Endothelial cell of umbilical vein (primary cell): ENCODE results near the gene KIF18A. TPM values are rescaled to one million over a fixed set of nuclear protein-coding genes. Genes with fewer than 3 reads are reported as not detected.

Experiments used
- BruUV-seq: library from RNA; stranded (reverse); fragments of 400-500 nt; replicated peaks from 2 replicates; lab custom pipeline; 2021; lab: Mats Ljungman, UMichigan
- CTCF ChIA-PET: fragments of 300-600, 350-600 bp; sonication (Branson Sonifier 250); formaldehyde crosslinking; loops from one replicate; lab custom pipeline; 2021; ENCODE audit warnings: antibody characterized with exemption, inconsistent platforms; lab: Charles Lee
- POLR2A ChIA-PET: fragments of 300-600, 350-600 bp; sonication (Branson Sonifier 250); formaldehyde crosslinking; loops from one replicate; lab custom pipeline; 2021; ENCODE audit warnings: antibody characterized with exemption, inconsistent platforms; lab: Charles Lee
- DNase-seq: peaks from one replicate; pipeline ENCODE4 v3.0.0-alpha.2; 2011; ENCODE audit warnings: low read depth, low spot score
- FAIRE-seq: peaks from 2 replicates; lab custom pipeline; 2011; peaks lifted over from hg19 to GRCh38; lab: Jason Lieb, UNC
- H2AFZ ChIP-seq: 2 replicates; pipeline ENCODE4 v1.6.0; 2012; ENCODE audit warnings: low read depth, low read length, control low read depth, inconsistent platforms
- H3K27ac ChIP-seq: 2 replicates; pipeline ENCODE4 v1.5.1; 2011; ENCODE audit warnings: low read depth, mild to moderate bottlenecking, control low read depth, low read length, moderate library complexity; ENCODE audit not compliant: insufficient read depth
- H3K27me3 ChIP-seq, 2 experiments: 2 replicates each; pipeline versions ENCODE4 v1.6.0 to v1.6.1; 2011; ENCODE audit warnings: low read length in 2 of 2, mixed read lengths in 1 of 2; ENCODE audit not compliant: control insufficient read depth in 2 of 2, insufficient read depth in 2 of 2
- H3K36me3 ChIP-seq, 2 experiments: 2 replicates in 1 of 2; 3 replicates in 1 of 2; pipeline ENCODE4 v1.5.1; 2011; ENCODE audit warnings: low read length in 2 of 2, mild to moderate bottlenecking in 1 of 2, moderate library complexity in 1 of 2; ENCODE audit not compliant: control insufficient read depth in 2 of 2, insufficient read depth in 2 of 2; ENCODE audit errors: extremely low read depth in 1 of 2
- H3K4me1 ChIP-seq: 3 replicates; pipeline ENCODE4 v1.5.1; 2011; ENCODE audit warnings: mild to moderate bottlenecking, low read length; ENCODE audit not compliant: control insufficient read depth, insufficient read depth; ENCODE audit errors: extremely low read depth
- H3K4me2 ChIP-seq: 2 replicates; pipeline ENCODE4 v1.6.1; 2011; ENCODE audit warnings: low read length, control low read depth, mixed read lengths; ENCODE audit not compliant: insufficient read depth
- H3K4me3 ChIP-seq, 3 experiments: fragments of 200-600 bp in 1 of 3; sonication (generic), shearing (Covaris generic) in 1 of 3; replicated peaks in 1 of 3; 2 replicates each; pipeline ENCODE4 v1.5.1; 2011 to 2016; ENCODE audit warnings: control low read depth in 3 of 3, low read length in 3 of 3, mild to moderate bottlenecking in 2 of 3, inconsistent platforms in 1 of 3, low read depth in 1 of 3, moderate library complexity in 1 of 3; ENCODE audit not compliant: insufficient read depth in 1 of 3
- H3K79me2 ChIP-seq: 2 replicates; pipeline ENCODE4 v1.6.0; 2012; ENCODE audit warnings: low read length, inconsistent platforms; ENCODE audit not compliant: control insufficient read depth, insufficient read depth
- H3K9ac ChIP-seq: replicated peaks from 2 replicates; pipeline ENCODE3; 2011; ENCODE audit warnings: low read length, control low read depth; ENCODE audit not compliant: insufficient read depth; ENCODE audit errors: extremely low read depth
- H3K9me1 ChIP-seq: replicated peaks from 3 replicates; pipeline ENCODE4 v1.6.0; 2011; ENCODE audit warnings: mild to moderate bottlenecking, low read length; ENCODE audit not compliant: control insufficient read depth, insufficient read depth; ENCODE audit errors: extremely low read depth
- H3K9me3 ChIP-seq: replicated peaks from 2 replicates; pipeline ENCODE4 v1.5.1; 2012; ENCODE audit warnings: low read length, inconsistent platforms; ENCODE audit not compliant: control insufficient read depth, insufficient read depth
- H4K20me1 ChIP-seq: replicated peaks from 2 replicates; pipeline ENCODE3; 2011; ENCODE audit warnings: mild to moderate bottlenecking, low read length; ENCODE audit not compliant: control insufficient read depth, insufficient read depth; ENCODE audit errors: extremely low read depth
- EZH2 ChIP-seq: IDR thresholded peaks from 2 replicates; pipeline ENCODE4 v1.6.1; 2012; ENCODE audit warnings: borderline replicate concordance, low read depth, mild to moderate bottlenecking, moderate library complexity, low read length, inconsistent platforms; ENCODE audit not compliant: severe bottlenecking
- FOS ChIP-seq: IDR thresholded peaks from 2 replicates; pipeline ENCODE4 v1.6.1; 2011; ENCODE audit warnings: mild to moderate bottlenecking, low read length, moderate library complexity, borderline replicate concordance; ENCODE audit not compliant: insufficient read depth
- GATA2 ChIP-seq: IDR thresholded peaks from 2 replicates; pipeline ENCODE4 v1.7.0; 2011; ENCODE audit warnings: low read depth, mild to moderate bottlenecking, moderate library complexity, mixed read lengths, low read length; ENCODE audit not compliant: insufficient read length, insufficient read depth
- JUN ChIP-seq: IDR thresholded peaks from 2 replicates; pipeline ENCODE4 v1.6.1; 2011; ENCODE audit warnings: borderline replicate concordance, low read depth; ENCODE audit not compliant: insufficient read length, insufficient read depth
- MYC ChIP-seq: IDR thresholded peaks from one replicate; pipeline ENCODE4 v1.6.1; 2011; ENCODE audit warnings: mild to moderate bottlenecking, low read depth, low read length
- POLR2A ChIP-seq: IDR thresholded peaks from 2 replicates; pipeline ENCODE4 v1.6.1; 2012; ENCODE audit warnings: low read depth, mild to moderate bottlenecking, control low read depth, low read length
- POLR2AphosphoS5 ChIP-seq: IDR thresholded peaks from 2 replicates; pipeline ENCODE4 v1.6.1; 2012; ENCODE audit warnings: low read depth, mild to moderate bottlenecking, control low read depth, low read length, moderate library complexity; ENCODE audit not compliant: insufficient read depth
- dilution Hi-C: fragments of 300-500 bp; cut with MboI; formaldehyde crosslinking; loops from one replicate; pipeline ENCODE4 v1.15.0; 2019; ENCODE audit warnings: low sequenced_read_pairs; ENCODE audit not compliant: extremely low pct_ligation_motif_present
- intact Hi-C: fragments of 100-400 bp; cut with micrococcal nuclease; formaldehyde crosslinking; loops from one replicate; pipeline ENCODE4 v1.10.0; 2022
- polyA plus RNA-seq, 4 experiments: library from polyadenylated mRNA; depleted of rRNA in 3 of 4; stranded (reverse) in 3 of 4; unstranded in 1 of 4; fragments of >200 nt; gene quantifications; 2 replicates each; pipeline versions ENCODE4 v1.2.1 to v1.2.3, GENCODE V29; 2011 to 2012; ENCODE audit warnings: missing spikeins in 1 of 4
- total RNA-seq: library from RNA; stranded (reverse); gene quantifications from 2 replicates; pipeline ENCODE4 v1.2.3, GENCODE V29; 2021
- TF ChIP-seq, protein P1 (sequence below), 2 donors: IDR thresholded peaks; 1 replicate in 1 of 2; 2 replicates in 1 of 2; pipeline ENCODE4 v1.5.1; 2011; ENCODE audit warnings: low read length in 2 of 2, mild to moderate bottlenecking in 2 of 2, moderate library complexity in 2 of 2, control low read depth in 1 of 2, inconsistent platforms in 1 of 2, low read depth in 1 of 2; ENCODE audit not compliant: insufficient read depth in 1 of 2; ENCODE audit errors: extremely low read depth in 1 of 2
- TF ChIP-seq, protein P2 (sequence below): IDR thresholded peaks from 2 replicates; pipeline ENCODE4 v1.6.1; 2011; ENCODE audit not compliant: insufficient read depth, insufficient read length

Gene KIF18A
- total and polyA plus RNA-seq, 2 donors (not counting 3 experiments of a cell fraction or from before 2014, with no cell fraction given), result 2.5 to 18.5 TPM

DNA sequence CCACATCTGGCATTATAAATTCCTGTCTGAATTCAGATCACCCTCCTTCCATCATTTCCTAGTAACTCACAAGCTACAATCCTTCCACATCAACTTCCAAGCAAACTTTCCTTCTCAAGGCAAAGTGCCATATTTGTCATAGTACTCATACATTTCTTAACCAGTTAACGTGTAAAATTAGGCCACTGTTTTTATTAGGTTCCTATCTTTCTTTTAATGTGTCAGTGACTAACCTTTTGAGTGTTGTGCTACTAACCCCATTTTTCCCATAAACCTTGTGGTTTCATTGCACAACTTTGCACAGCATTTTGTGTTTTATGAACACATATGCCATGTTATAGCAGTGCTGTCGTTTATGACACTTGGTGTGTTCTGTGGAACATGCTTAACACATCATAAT is 90.1 kb downstream of the KIF18A start:
- TF ChIP-seq JUN, result no peak
- TF ChIP-seq MYC, result no peak
- TF ChIP-seq POLR2A, result no peak
- TF ChIP-seq GATA2, result no peak
- TF ChIP-seq POLR2AphosphoS5, result no peak
- TF ChIP-seq FOS, result no peak
- TF ChIP-seq, protein P1, sequence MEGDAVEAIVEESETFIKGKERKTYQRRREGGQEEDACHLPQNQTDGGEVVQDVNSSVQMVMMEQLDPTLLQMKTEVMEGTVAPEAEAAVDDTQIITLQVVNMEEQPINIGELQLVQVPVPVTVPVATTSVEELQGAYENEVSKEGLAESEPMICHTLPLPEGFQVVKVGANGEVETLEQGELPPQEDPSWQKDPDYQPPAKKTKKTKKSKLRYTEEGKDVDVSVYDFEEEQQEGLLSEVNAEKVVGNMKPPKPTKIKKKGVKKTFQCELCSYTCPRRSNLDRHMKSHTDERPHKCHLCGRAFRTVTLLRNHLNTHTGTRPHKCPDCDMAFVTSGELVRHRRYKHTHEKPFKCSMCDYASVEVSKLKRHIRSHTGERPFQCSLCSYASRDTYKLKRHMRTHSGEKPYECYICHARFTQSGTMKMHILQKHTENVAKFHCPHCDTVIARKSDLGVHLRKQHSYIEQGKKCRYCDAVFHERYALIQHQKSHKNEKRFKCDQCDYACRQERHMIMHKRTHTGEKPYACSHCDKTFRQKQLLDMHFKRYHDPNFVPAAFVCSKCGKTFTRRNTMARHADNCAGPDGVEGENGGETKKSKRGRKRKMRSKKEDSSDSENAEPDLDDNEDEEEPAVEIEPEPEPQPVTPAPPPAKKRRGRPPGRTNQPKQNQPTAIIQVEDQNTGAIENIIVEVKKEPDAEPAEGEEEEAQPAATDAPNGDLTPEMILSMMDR (IDR thresholded peaks at IDR 0.05; ENCODE audit: extremely low read depth in 1 of 2, insufficient read depth in 1 of 2, low read depth in 1 of 2, low read length in 2 of 2), result no peak
- no peak for TF ChIP-seq EZH2
- TF ChIP-seq, protein P2, sequence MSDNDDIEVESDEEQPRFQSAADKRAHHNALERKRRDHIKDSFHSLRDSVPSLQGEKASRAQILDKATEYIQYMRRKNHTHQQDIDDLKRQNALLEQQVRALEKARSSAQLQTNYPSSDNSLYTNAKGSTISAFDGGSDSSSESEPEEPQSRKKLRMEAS, result no peak
- Histone ChIP-seq H4K20me1 (no peaks in the 10 kb centered on the region), H3K36me3 (peaks cover 0 to 3% of the 10 kb centered on the region in 2 experiments), H3K27ac (no peak overlapping the region), H3K79me2 (no peaks in the 10 kb centered on the region), H3K4me2 (no peak overlapping the region), H3K4me3 (no peak overlapping the region), H3K4me1 (no peaks in the 10 kb centered on the region), H3K27me3 (no peaks in the 10 kb centered on the region), H3K9me1 (no peaks in the 10 kb centered on the region), H2AFZ (no peak overlapping the region), H3K9ac (no peak overlapping the region), H3K9me3 (no peaks in the 10 kb centered on the region)
- ChIA-PET POLR2A (no interaction called here), CTCF (no interaction called here)
- DNase-seq, result no peak
- dilution Hi-C loops (no loop called here), intact Hi-C loops (no loop called here)
- FAIRE-seq, result no peak
- BruUV-seq, result no TSS peak
